ACC112 (cell line): ENCODE results near the gene FBXO11.

Experiments
- H2AFZ ChIP-seq: fragments of 200-600 bp; sonication (generic); one replicate; pipeline ENCODE4 v1.6.0; 2017; ENCODE audit warnings: antibody characterized with exemption, low read length; ENCODE audit not compliant: unreplicated experiment
- H3K27ac ChIP-seq: fragments of 200-600 bp; sonication (generic); 2 replicates; pipeline ENCODE4 v1.5.1; 2014; ENCODE audit warnings: low read depth, mild to moderate bottlenecking, antibody characterized with exemption, low read length, moderate library complexity
- H3K27me3 ChIP-seq: fragments of 200-600 bp; sonication (generic); 2 replicates; pipeline ENCODE4 v1.6.1; 2014; ENCODE audit warnings: mild to moderate bottlenecking, antibody characterized with exemption, low read length, moderate library complexity, mixed read lengths; ENCODE audit not compliant: insufficient read depth
- H3K36me3 ChIP-seq: fragments of 200-600 bp; sonication (generic); 2 replicates; pipeline ENCODE4 v1.6.1; 2016; ENCODE audit warnings: mild to moderate bottlenecking, antibody characterized with exemption, low read length, moderate library complexity, mixed read lengths; ENCODE audit not compliant: insufficient read depth
- H3K4me1 ChIP-seq: fragments of 200-600 bp; sonication (generic); one replicate; pipeline ENCODE4 v1.6.1; 2016; ENCODE audit warnings: low read length, mixed read lengths; ENCODE audit not compliant: insufficient read depth, unreplicated experiment, control insufficient read depth
- H3K4me3 ChIP-seq: fragments of 200-600 bp; sonication (generic); 2 replicates; pipeline ENCODE4 v1.5.1; 2014; ENCODE audit warnings: mild to moderate bottlenecking, low read depth, low read length
- H3K79me2 ChIP-seq: fragments of 200-600 bp; sonication (generic); one replicate; pipeline ENCODE4 v1.6.0; 2016; ENCODE audit warnings: low read length; ENCODE audit not compliant: control insufficient read depth, unreplicated experiment, insufficient read depth

The FBXO11 gene

GRCh38 chr2:47767880-47768609 lies 138.3 kb downstream of the FBXO11 start:
- H2AFZ ChIP-seq, result peak overlapping the region; percentile 27
- H3K4me1 ChIP-seq, result peaks cover 5% of the 10 kb centered on the region
- H3K27me3 ChIP-seq, result no peaks in the 10 kb centered on the region
- H3K79me2 ChIP-seq, result no peaks in the 10 kb centered on the region
- H3K27ac ChIP-seq, result no peak overlapping the region
- H3K36me3 ChIP-seq, result no peaks in the 10 kb centered on the region
- H3K4me3 ChIP-seq, result peak overlapping the region; percentile 16; the same call in 1 of the 2 replicates

- no peak overlapping the region for H3K27ac ChIP-seq
- H3K4me1 ChIP-seq, result peaks cover 5% of the 10 kb centered on the region
- no peaks in the 10 kb centered on the region for H3K79me2 ChIP-seq
- H3K4me3 ChIP-seq, result no peak overlapping the region; the same call in 1 of the 2 replicates
- no peaks in the 10 kb centered on the region for H3K27me3 ChIP-seq
- H2AFZ ChIP-seq, result no peak overlapping the region
- no peaks in the 10 kb centered on the region for H3K36me3 ChIP-seq
Measured at GRCh38 chr2:47767497-47767844, 138.8 kb downstream of the FBXO11 start.

- no peaks in the 10 kb centered on the region for H3K79me2 ChIP-seq
- no peak overlapping the region for H3K4me3 ChIP-seq
- H2AFZ ChIP-seq, result peak overlapping the region; percentile 51
- no peaks in the 10 kb centered on the region for H3K27me3 ChIP-seq
- no peaks in the 10 kb centered on the region for H3K36me3 ChIP-seq
- peaks cover 8% of the 10 kb centered on the region for H3K4me1 ChIP-seq
- peak overlapping the region; percentile 91 for H3K27ac ChIP-seq
Measured at GRCh38 chr2:47751856-47752414, 154.4 kb downstream of the FBXO11 start.

- Histone ChIP-seq H2AFZ (no peak overlapping the region), H3K79me2 (no peaks in the 10 kb centered on the region), H3K4me3 (no peak overlapping the region), H3K4me1 (peaks cover 8% of the 10 kb centered on the region), H3K36me3 (no peaks in the 10 kb centered on the region), H3K27me3 (peaks cover 8% of the 10 kb centered on the region), H3K27ac (no peak overlapping the region)
Measured at GRCh38 chr2:47747878-47748277, 158.4 kb downstream of the FBXO11 start.

GRCh38 chr2:47744074-47744473 lies 162.2 kb downstream of the FBXO11 start:
- peaks cover 25% of the 10 kb centered on the region for H3K27me3 ChIP-seq
- H2AFZ ChIP-seq, result no peak overlapping the region
- no peaks in the 10 kb centered on the region for H3K4me1 ChIP-seq
- no peak overlapping the region for H3K27ac ChIP-seq
- no peaks in the 10 kb centered on the region for H3K36me3 ChIP-seq
- H3K4me3 ChIP-seq, result no peak overlapping the region
- no peaks in the 10 kb centered on the region for H3K79me2 ChIP-seq

GRCh38 chr2:47741637-47742036 lies 164.7 kb downstream of the FBXO11 start:
- Histone ChIP-seq H3K79me2 (no peaks in the 10 kb centered on the region), H2AFZ (no peak overlapping the region), H3K27ac (no peak overlapping the region), H3K4me3 (no peak overlapping the region), H3K27me3 (peaks cover 25% of the 10 kb centered on the region), H3K36me3 (no peaks in the 10 kb centered on the region), H3K4me1 (no peaks in the 10 kb centered on the region)

GRCh38 chr2:47741101-47741500 lies 165.2 kb downstream of the FBXO11 start:
- Histone ChIP-seq H3K79me2 (no peaks in the 10 kb centered on the region), H3K4me1 (no peaks in the 10 kb centered on the region), H2AFZ (no peak overlapping the region), H3K36me3 (no peaks in the 10 kb centered on the region), H3K27me3 (peaks cover 25% of the 10 kb centered on the region), H3K27ac (no peak overlapping the region), H3K4me3 (no peak overlapping the region)
